GM12865 (cell line): ENCODE data around the gene HOXA9.

Experiments
- DNase-seq: peaks from one replicate; pipeline ENCODE4 v3.0.0; 2010; ENCODE audit warnings: low read depth
- H3K4me3 ChIP-seq: 2 replicates; pipeline ENCODE4 v1.5.1; 2011; ENCODE audit warnings: mild to moderate bottlenecking, low read depth, low read length, control low read depth
- CTCF ChIP-seq: IDR thresholded peaks from 2 replicates; pipeline ENCODE4 v1.5.1; 2011; ENCODE audit warnings: low read length, control low read depth, low read depth, inconsistent platforms; ENCODE audit not compliant: insufficient read depth; ENCODE audit errors: missing control alignments

HOXA9 gene

GRCh38 chr7:27176962-27177794, 11.8 kb upstream of the HOXA9 start:
- no peak overlapping the region for H3K4me3 ChIP-seq
- DNase-seq, result no peak
- TF ChIP-seq CTCF, result no peak

GRCh38 chr7:27176524-27176845, 11.1 kb upstream of the HOXA9 start:
- no peak for DNase-seq
- TF ChIP-seq CTCF, result no peak
- H3K4me3 ChIP-seq, result no peak overlapping the region

GRCh38 chr7:27175626-27176523, 10.5 kb upstream of the HOXA9 start:
- H3K4me3 ChIP-seq, result no peak overlapping the region
- no peak for DNase-seq
- no peak for TF ChIP-seq CTCF

- DNase-seq, result no peak
- H3K4me3 ChIP-seq, result no peak overlapping the region
- no peak for TF ChIP-seq CTCF
Observed at GRCh38 chr7:27174874-27175625, 9.7 kb upstream of the HOXA9 start.

- no peak for DNase-seq
- no peak for TF ChIP-seq CTCF
- peak within 1 kb of the TSS; percentile 46 for H3K4me3 ChIP-seq
Observed at GRCh38 chr7:27173956-27174873, 8.9 kb upstream of the HOXA9 start, which contains the start of gene HOXA10. Gene HOXA10, minus strand, starts transcription at chr7:27174320. Its CDS starts 14 bp downstream, at chr7:27174306.

- H3K4me3 ChIP-seq, result peak overlapping the region; percentile 46
- DNase-seq, result no peak
- TF ChIP-seq CTCF, result no peak
Observed at GRCh38 chr7:27173511-27173955, 8.2 kb upstream of the HOXA9 start.
